K562 (cell line): Measurements from ENCODE around the gene COL24A1. TPM values are rescaled to one million over a fixed set of nuclear protein-coding genes. Genes with fewer than 3 reads are reported as not detected.

ENCODE experiments used
- ATAC-seq: fragments of 200-7000 bp; cut with Tn5 transposase; 3 replicates; pipeline ENCODE4 v1.9.1; 2020; ENCODE audit warnings: moderate library complexity
- BruUV-seq: library from RNA; stranded (reverse); fragments of 400-500 nt; replicated peaks from 2 replicates; lab custom pipeline; 2021; lab: Mats Ljungman, UMichigan
- CTCF ChIA-PET: fragments of 300-600 bp; formaldehyde crosslinking; extraction: SDS; loops from one replicate; lab custom pipeline; 2021; ENCODE audit warnings: low intra/inter-chr PET ratio; lab: Yijun Ruan, JAX
- POLR2A ChIA-PET: fragments of 300-600, 350-650 bp; sonication (Branson Sonifier 250); formaldehyde crosslinking; extraction: SDS; loops from one replicate; lab custom pipeline; 2021; ENCODE audit warnings: antibody characterized with exemption, inconsistent platforms; lab: Yijun Ruan, JAX
- DNase-seq, 4 experiments: peaks; one replicate each; pipeline versions ENCODE4 v3.0.0 to v3.0.0-alpha.2; 2011 to 2018; ENCODE audit warnings: low spot score in 3 of 4, mixed read lengths in 3 of 4; ENCODE audit errors: extremely low read depth in 1 of 4
- FAIRE-seq: peaks from 2 replicates; lab custom pipeline; 2011; peaks lifted over from hg19 to GRCh38; lab: Jason Lieb, UNC
- H2AFZ ChIP-seq: 2 replicates; pipeline ENCODE4 v1.6.0; 2011; ENCODE audit warnings: low read depth, low read length, control low read depth, inconsistent platforms
- H3K27ac ChIP-seq: fragments of 200-600 bp; 3 replicates; pipeline ENCODE4 v1.8.0; 2011; ENCODE audit warnings: low read depth, mild to moderate bottlenecking, control low read depth, inconsistent platforms, low read length, moderate library complexity, mixed read lengths; ENCODE audit errors: extremely low read depth
- H3K27me3 ChIP-seq, 2 experiments: fragments of 300-600 bp in 1 of 2; 2 replicates in 1 of 2; 3 replicates in 1 of 2; pipeline versions ENCODE4 v1.6.0 to v1.8.0; 2011; ENCODE audit warnings: inconsistent platforms in 2 of 2, low read length in 2 of 2, mild to moderate bottlenecking in 1 of 2, mixed read lengths in 1 of 2, moderate library complexity in 1 of 2; ENCODE audit not compliant: control insufficient read depth in 2 of 2, insufficient read depth in 2 of 2
- H3K36me3 ChIP-seq: fragments of 300-600 bp; 3 replicates; pipeline ENCODE4 v1.8.0; 2011; ENCODE audit warnings: mild to moderate bottlenecking, low read length, inconsistent platforms; ENCODE audit not compliant: control insufficient read depth, insufficient read depth
- H3K4me1 ChIP-seq, 2 experiments: fragments of 200-600 bp in 1 of 2; replicated peaks in 1 of 2; 2 replicates in 1 of 2; 3 replicates in 1 of 2; pipeline versions ENCODE4 v1.5.1 to v1.8.0; 2011; ENCODE audit warnings: inconsistent platforms in 2 of 2, low read length in 2 of 2, mild to moderate bottlenecking in 1 of 2, mixed read lengths in 1 of 2, moderate library complexity in 1 of 2; ENCODE audit not compliant: control insufficient read depth in 2 of 2, insufficient read depth in 2 of 2
- H3K4me2 ChIP-seq: 2 replicates; pipeline ENCODE4 v1.6.1; 2011; ENCODE audit warnings: low read length, control low read depth, inconsistent platforms, mixed read lengths; ENCODE audit not compliant: insufficient read depth
- H3K4me3 ChIP-seq: fragments of 200-600 bp; sonication (generic), shearing (Covaris generic); 2 replicates; pipeline ENCODE4 v1.5.1; 2016; ENCODE audit warnings: control low read depth, inconsistent platforms
- H3K79me2 ChIP-seq: fragments of 200-600 bp; 3 replicates; pipeline ENCODE4 v1.8.0; 2011; ENCODE audit warnings: low read length, inconsistent platforms; ENCODE audit not compliant: control insufficient read depth, insufficient read depth
- H3K9ac ChIP-seq, 2 experiments: 2 replicates each; pipeline versions ENCODE4 v1.6.0 to v1.6.1; 2011; ENCODE audit warnings: low read depth in 2 of 2, low read length in 2 of 2, control low read depth in 1 of 2, inconsistent platforms in 1 of 2, mild to moderate bottlenecking in 1 of 2, mixed read lengths in 1 of 2; ENCODE audit not compliant: insufficient read depth in 1 of 2
- H3K9me1 ChIP-seq: one replicate; pipeline ENCODE4 v1.6.0; 2011; ENCODE audit warnings: inconsistent platforms, mild to moderate bottlenecking, low read length, moderate library complexity; ENCODE audit not compliant: control insufficient read depth, insufficient read depth
- H3K9me3 ChIP-seq: replicated peaks from 2 replicates; pipeline ENCODE4 v1.5.1; 2011; ENCODE audit warnings: low read depth, low read length, inconsistent platforms; ENCODE audit not compliant: control insufficient read depth, insufficient read depth
- H4K20me1 ChIP-seq: replicated peaks from 2 replicates; pipeline ENCODE4 v1.6.1; 2011; ENCODE audit warnings: low read length, inconsistent platforms, mixed read lengths; ENCODE audit not compliant: control insufficient read depth, insufficient read depth
- HOXB6 ChIP-seq: fragments of 250-450 bp; sonication (Bioruptor Pico); IDR thresholded peaks from 2 replicates; pipeline ENCODE4 v1.5.1; 2022; ENCODE audit warnings: mild to moderate bottlenecking, borderline replicate concordance
- MYC ChIP-seq, 2 experiments: fragments of 250-450 bp in 1 of 2; sonication (Bioruptor Pico) in 1 of 2; IDR thresholded peaks; 2 replicates each; pipeline versions ENCODE4 v1.5.1 to v1.6.1; 2012 to 2021; ENCODE audit warnings: low read depth in 2 of 2, borderline replicate concordance in 1 of 2, improper control_type of control experiment in 1 of 2, low read length in 1 of 2, mild to moderate bottlenecking in 1 of 2, moderate library complexity in 1 of 2
- NBN ChIP-seq: fragments of 450-650 bp; IDR thresholded peaks from 2 replicates; pipeline ENCODE4 v1.6.1; 2016; ENCODE audit warnings: low read depth, mild to moderate bottlenecking
- PURB ChIP-seq: sonication (generic); formaldehyde crosslinking; IDR thresholded peaks from 2 replicates; pipeline ENCODE4 v1.9.0; 2021; ENCODE audit warnings: low read depth, mild to moderate bottlenecking, missing genetic modification reagents
- SMAD1 ChIP-seq: fragments of 150-350 bp; IDR thresholded peaks from 2 replicates; pipeline ENCODE4 v1.6.1; 2014; ENCODE audit warnings: low read length, low read depth; ENCODE audit not compliant: partially characterized antibody
- ZC3H11A ChIP-seq: IDR thresholded peaks from 2 replicates; pipeline ENCODE4 v1.6.1; 2012; ENCODE audit warnings: low read depth, low read length, improper control_type of control experiment
- ZNF224 ChIP-seq: sonication (generic); formaldehyde crosslinking; IDR thresholded peaks from 2 replicates; pipeline ENCODE4 v1.8.0; 2022; ENCODE audit warnings: mild to moderate bottlenecking, missing genetic modification reagents
- ZNF311 ChIP-seq: fragments of 250-450 bp; sonication (Bioruptor Pico); IDR thresholded peaks from 2 replicates; pipeline ENCODE4 v1.4.0; 2020; ENCODE audit warnings: mild to moderate bottlenecking, moderate library complexity
- ZNF408 ChIP-seq: fragments of 250-450 bp; sonication (Bioruptor Pico); IDR thresholded peaks from 2 replicates; pipeline ENCODE4 v1.4.0; 2020; ENCODE audit warnings: low read depth, mild to moderate bottlenecking, moderate library complexity
- ZNF586 ChIP-seq: fragments of 450-650 bp; formaldehyde crosslinking; conservative IDR thresholded peaks from 2 replicates; pipeline ENCODE4 v1.4.0; 2020; ENCODE audit warnings: mild to moderate bottlenecking, moderate library complexity
- WGBS: fragments of 100-300 bp; shearing (Covaris generic); methylation state at CpG from one replicate; pipeline ENCODE4 v1.1.6; 2016; ENCODE audit warnings: low coverage, mixed read lengths; ENCODE audit not compliant: insufficient coverage; ENCODE audit errors: missing lambda C conversion rate; 5-methylcytosine and 5-hydroxymethylcytosine counted together
- in situ Hi-C: fragments of 300-500 bp; cut with MboI; formaldehyde crosslinking; loops from 4 replicates; pipeline ENCODE4 v1.15.0; 2018; ENCODE audit warnings: inconsistent platforms, mixed read lengths
- intact Hi-C: fragments of 100-400 bp; cut with micrococcal nuclease; formaldehyde crosslinking; loops from 2 replicates; pipeline ENCODE4 v1.14.2; 2022
- polyA plus RNA-seq, 8 experiments: library from polyadenylated mRNA; depleted of rRNA in 4 of 8; stranded (reverse) in 5 of 8; unstranded in 3 of 8; fragments of >200 nt; fragmentation: Nextera tagmentation in 2 of 8; fragmentation: Illumina TruSeq in 1 of 8; extraction: Ambion mirVana in 2 of 8; extraction: Trizol in 1 of 8; gene quantifications; 2 replicates each; pipeline versions ENCODE4 v1.2.1 to v1.2.3, GENCODE V29; 2011 to 2014; ENCODE audit warnings: inconsistent platforms in 1 of 8, missing spikeins in 1 of 8
- total RNA-seq, 7 experiments: library from RNA; depleted of rRNA in 6 of 7; stranded (reverse); fragments of >200 nt in 6 of 7; fragmentation: Illumina TruSeq in 2 of 7; extraction: Trizol in 2 of 7; gene quantifications; 2 replicates each; pipeline versions ENCODE4 v1.2.1 to v1.2.3, GENCODE V29; 2011 to 2021; ENCODE audit warnings: low replicate concordance in 1 of 7
- TF ChIP-seq, protein P1 (sequence below): fragments of 250-450 bp; sonication (Bioruptor Pico); IDR thresholded peaks from 2 replicates; pipeline ENCODE4 v1.8.0; 2022; ENCODE audit warnings: inconsistent platforms
- TF ChIP-seq, protein P2 (sequence below), 2 experiments: fragments of 450-650 bp; conservative IDR thresholded peaks; 2 replicates each; pipeline ENCODE4 v1.6.1; 2017; ENCODE audit warnings: mild to moderate bottlenecking in 2 of 2, moderate library complexity in 2 of 2
- TF ChIP-seq, protein P3 (sequence below): sonication (generic); formaldehyde crosslinking; IDR thresholded peaks from 2 replicates; pipeline ENCODE4 v1.8.1; 2023; ENCODE audit warnings: mild to moderate bottlenecking, missing genetic modification reagents

COL24A1 gene
- total and polyA plus RNA-seq, 9 of the 15 experiments (the other 6 are each of a cell fraction or from before 2014, with no cell fraction given) = 0.01 to 0.06 (median 0.03) TPM; not detected in 2

DNA sequence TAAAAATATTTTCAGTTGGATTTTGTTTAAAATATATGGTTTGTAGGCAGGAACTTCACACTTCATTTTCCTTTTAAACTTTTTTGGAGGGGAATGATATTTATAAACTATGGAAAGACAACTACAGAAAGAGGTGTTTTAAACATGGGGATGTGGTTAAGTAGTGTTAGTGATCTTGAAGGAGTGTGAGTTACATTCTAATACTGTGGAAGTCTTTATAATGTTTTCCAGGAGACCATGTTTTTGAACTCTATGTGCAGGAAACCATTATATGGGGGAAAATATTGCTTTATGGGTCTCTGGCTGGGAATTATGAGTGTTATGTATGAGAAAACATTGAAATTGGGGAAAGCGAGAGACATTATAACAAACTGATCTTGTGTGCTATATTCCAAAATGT lies 35.8 kb upstream of the COL24A1 start:
- in situ Hi-C loops = no loop called here
- no peak for FAIRE-seq
- Histone ChIP-seq H3K27ac (no peak overlapping the region), H2AFZ (no peak overlapping the region), H3K4me3 (no peak overlapping the region), H4K20me1 (no peaks in the 10 kb centered on the region), H3K9me3 (no peaks in the 10 kb centered on the region), H3K4me1 (no peaks in the 10 kb centered on the region), H3K79me2 (no peaks in the 10 kb centered on the region), H3K9me1 (no peaks in the 10 kb centered on the region), H3K4me2 (no peak overlapping the region), H3K36me3 (no peaks in the 10 kb centered on the region), H3K27me3 (no peaks in the 10 kb centered on the region), H3K9ac (no peak overlapping the region)
- WGBS = 0% methylated on average over 1 of the region's 1 CpG
- no peak for DNase-seq
- no peak for ATAC-seq
- CTCF ChIA-PET = no interaction called here
- intact Hi-C loops = no loop called here
- POLR2A ChIA-PET = interaction anchor here (0.8 kb wide), 1 partner anchor 411 kb away, joined by 3 read pairs; no protein-coding TSS in a partner anchor
- no TSS peak for BruUV-seq
- TF ChIP-seq, protein P1, sequence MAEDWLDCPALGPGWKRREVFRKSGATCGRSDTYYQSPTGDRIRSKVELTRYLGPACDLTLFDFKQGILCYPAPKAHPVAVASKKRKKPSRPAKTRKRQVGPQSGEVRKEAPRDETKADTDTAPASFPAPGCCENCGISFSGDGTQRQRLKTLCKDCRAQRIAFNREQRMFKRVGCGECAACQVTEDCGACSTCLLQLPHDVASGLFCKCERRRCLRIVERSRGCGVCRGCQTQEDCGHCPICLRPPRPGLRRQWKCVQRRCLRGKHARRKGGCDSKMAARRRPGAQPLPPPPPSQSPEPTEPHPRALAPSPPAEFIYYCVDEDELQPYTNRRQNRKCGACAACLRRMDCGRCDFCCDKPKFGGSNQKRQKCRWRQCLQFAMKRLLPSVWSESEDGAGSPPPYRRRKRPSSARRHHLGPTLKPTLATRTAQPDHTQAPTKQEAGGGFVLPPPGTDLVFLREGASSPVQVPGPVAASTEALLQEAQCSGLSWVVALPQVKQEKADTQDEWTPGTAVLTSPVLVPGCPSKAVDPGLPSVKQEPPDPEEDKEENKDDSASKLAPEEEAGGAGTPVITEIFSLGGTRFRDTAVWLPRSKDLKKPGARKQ (CRISPR knock-in tag) = no peak
- no peak for TF ChIP-seq SMAD1
- TF ChIP-seq ZNF224 (CRISPR knock-in tag) = no peak
- no peak for TF ChIP-seq HOXB6 (CRISPR knock-in tag)
- no peak for TF ChIP-seq ZNF586 (CRISPR knock-in tag)
- no peak for TF ChIP-seq ZC3H11A
- TF ChIP-seq, protein P2, sequence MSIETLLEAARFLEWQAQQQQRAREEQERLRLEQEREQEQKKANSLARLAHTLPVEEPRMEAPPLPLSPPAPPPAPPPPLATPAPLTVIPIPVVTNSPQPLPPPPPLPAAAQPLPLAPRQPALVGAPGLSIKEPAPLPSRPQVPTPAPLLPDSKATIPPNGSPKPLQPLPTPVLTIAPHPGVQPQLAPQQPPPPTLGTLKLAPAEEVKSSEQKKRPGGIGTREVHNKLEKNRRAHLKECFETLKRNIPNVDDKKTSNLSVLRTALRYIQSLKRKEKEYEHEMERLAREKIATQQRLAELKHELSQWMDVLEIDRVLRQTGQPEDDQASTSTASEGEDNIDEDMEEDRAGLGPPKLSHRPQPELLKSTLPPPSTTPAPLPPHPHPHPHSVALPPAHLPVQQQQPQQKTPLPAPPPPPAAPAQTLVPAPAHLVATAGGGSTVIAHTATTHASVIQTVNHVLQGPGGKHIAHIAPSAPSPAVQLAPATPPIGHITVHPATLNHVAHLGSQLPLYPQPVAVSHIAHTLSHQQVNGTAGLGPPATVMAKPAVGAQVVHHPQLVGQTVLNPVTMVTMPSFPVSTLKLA (conservative IDR thresholded peaks at IDR 0.05) = no peak
- TF ChIP-seq MYC (IDR thresholded peaks at IDR 0.05; ENCODE audit: low read depth, low read length) = no peak
- no peak for TF ChIP-seq MYC (CRISPR knock-in tag; IDR thresholded peaks at IDR 0.05; ENCODE audit: borderline replicate concordance, low read depth)
- no peak for TF ChIP-seq PURB (CRISPR knock-in tag)
- TF ChIP-seq ZNF408 (CRISPR knock-in tag) = no peak
- TF ChIP-seq NBN = no peak
- TF ChIP-seq, protein P3, sequence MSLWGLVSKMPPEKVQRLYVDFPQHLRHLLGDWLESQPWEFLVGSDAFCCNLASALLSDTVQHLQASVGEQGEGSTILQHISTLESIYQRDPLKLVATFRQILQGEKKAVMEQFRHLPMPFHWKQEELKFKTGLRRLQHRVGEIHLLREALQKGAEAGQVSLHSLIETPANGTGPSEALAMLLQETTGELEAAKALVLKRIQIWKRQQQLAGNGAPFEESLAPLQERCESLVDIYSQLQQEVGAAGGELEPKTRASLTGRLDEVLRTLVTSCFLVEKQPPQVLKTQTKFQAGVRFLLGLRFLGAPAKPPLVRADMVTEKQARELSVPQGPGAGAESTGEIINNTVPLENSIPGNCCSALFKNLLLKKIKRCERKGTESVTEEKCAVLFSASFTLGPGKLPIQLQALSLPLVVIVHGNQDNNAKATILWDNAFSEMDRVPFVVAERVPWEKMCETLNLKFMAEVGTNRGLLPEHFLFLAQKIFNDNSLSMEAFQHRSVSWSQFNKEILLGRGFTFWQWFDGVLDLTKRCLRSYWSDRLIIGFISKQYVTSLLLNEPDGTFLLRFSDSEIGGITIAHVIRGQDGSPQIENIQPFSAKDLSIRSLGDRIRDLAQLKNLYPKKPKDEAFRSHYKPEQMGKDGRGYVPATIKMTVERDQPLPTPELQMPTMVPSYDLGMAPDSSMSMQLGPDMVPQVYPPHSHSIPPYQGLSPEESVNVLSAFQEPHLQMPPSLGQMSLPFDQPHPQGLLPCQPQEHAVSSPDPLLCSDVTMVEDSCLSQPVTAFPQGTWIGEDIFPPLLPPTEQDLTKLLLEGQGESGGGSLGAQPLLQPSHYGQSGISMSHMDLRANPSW = no peak
- TF ChIP-seq ZNF311 (CRISPR knock-in tag) = no peak
